H1 (cell line): ENCODE measurements around the gene FXYD7. TPM values are rescaled to one million over a fixed set of nuclear protein-coding genes. Genes with fewer than 3 reads are reported as not detected.

ENCODE experiments used
- CTCF ChIA-PET: fragments of 300-600 bp; sonication (Branson Sonifier 250); formaldehyde crosslinking; loops from one replicate; lab custom pipeline; 2021; ENCODE audit not compliant: partially characterized antibody; lab: Charles Lee
- POLR2A ChIA-PET: fragments of 300-600 bp; sonication (Branson Sonifier 250); formaldehyde crosslinking; loops from one replicate; lab custom pipeline; 2021; ENCODE audit warnings: inconsistent platforms; ENCODE audit not compliant: partially characterized antibody; lab: Charles Lee
- DNase-seq, 2 experiments: peaks; one replicate each; pipeline versions ENCODE4 v3.0.0 to v3.0.0-alpha.2; 2010 to 2022; ENCODE audit warnings: low spot score in 2 of 2, low read depth in 1 of 2, mixed read lengths in 1 of 2
- FAIRE-seq: peaks from 2 replicates; lab custom pipeline; 2011; peaks lifted over from hg19 to GRCh38; lab: Jason Lieb, UNC
- H2AFZ ChIP-seq: 2 replicates; pipeline ENCODE4 v1.8.1; 2012; ENCODE audit warnings: low read length, inconsistent platforms
- H2AK5ac ChIP-seq: 2 replicates; pipeline ENCODE4 v1.6.1; 2013; ENCODE audit warnings: low read depth, low read length
- H2BK120ac ChIP-seq: replicated peaks from 2 replicates; pipeline ENCODE3; 2013; ENCODE audit warnings: low read depth, low read length, inconsistent platforms
- H2BK12ac ChIP-seq: 2 replicates; pipeline ENCODE4 v1.6.1; 2013; ENCODE audit warnings: low read depth, low read length
- H2BK15ac ChIP-seq: 2 replicates; pipeline ENCODE4 v1.6.1; 2013; ENCODE audit warnings: low read length
- H2BK20ac ChIP-seq: 2 replicates; pipeline ENCODE4 v1.6.1; 2013; ENCODE audit warnings: low read length
- H2BK5ac ChIP-seq: 2 replicates; pipeline ENCODE4 v1.6.1; 2013; ENCODE audit warnings: low read depth, low read length
- H3K14ac ChIP-seq: 2 replicates; pipeline ENCODE4 v1.6.1; 2013; ENCODE audit warnings: inconsistent platforms; ENCODE audit not compliant: insufficient read length
- H3K18ac ChIP-seq: 2 replicates; pipeline ENCODE4 v1.6.1; 2013; ENCODE audit warnings: low read length; ENCODE audit errors: extremely low read depth
- H3K23ac ChIP-seq: 2 replicates; pipeline ENCODE4 v1.6.1; 2013; ENCODE audit warnings: inconsistent platforms; ENCODE audit not compliant: insufficient read length
- H3K23me2 ChIP-seq: 2 replicates; pipeline ENCODE4 v1.6.1; 2013; ENCODE audit warnings: low read depth, low read length
- H3K27ac ChIP-seq: 2 replicates; pipeline ENCODE4 v1.6.1; 2011; ENCODE audit warnings: low read depth, low read length, inconsistent platforms
- H3K27me3 ChIP-seq, 4 experiments: replicated peaks in 1 of 4; 1 replicate in 1 of 4; 2 replicates in 3 of 4; pipeline versions ENCODE4 v1.6.1 to v1.8.1; 2011 to 2013; ENCODE audit warnings: low read length in 3 of 4, mild to moderate bottlenecking in 3 of 4, inconsistent platforms in 2 of 4, mixed read lengths in 2 of 4, moderate library complexity in 1 of 4; ENCODE audit not compliant: control insufficient read depth in 3 of 4, insufficient read depth in 3 of 4; ENCODE audit errors: extremely low read depth in 1 of 4
- H3K36me3 ChIP-seq, 4 experiments: 2 replicates each; pipeline versions ENCODE4 v1.6.1 to v1.8.1; 2011 to 2013; ENCODE audit warnings: mild to moderate bottlenecking in 4 of 4, low read length in 3 of 4, moderate library complexity in 2 of 4, control low read depth in 1 of 4, inconsistent platforms in 1 of 4; ENCODE audit not compliant: insufficient read depth in 4 of 4, control insufficient read depth in 2 of 4
- H3K4ac ChIP-seq: replicated peaks from 2 replicates; pipeline ENCODE3; 2013; ENCODE audit warnings: low read length, low read depth, mixed read lengths, inconsistent platforms; ENCODE audit not compliant: insufficient read length
- H3K4me1 ChIP-seq, 4 experiments: replicated peaks in 1 of 4; 1 replicate in 1 of 4; 2 replicates in 3 of 4; pipeline versions ENCODE4 v1.6.1 to v1.8.1; 2011 to 2013; ENCODE audit warnings: low read length in 3 of 4, inconsistent platforms in 2 of 4, mixed read lengths in 1 of 4; ENCODE audit not compliant: insufficient read depth in 4 of 4, control insufficient read depth in 3 of 4
- H3K4me2 ChIP-seq, 2 experiments: 2 replicates each; pipeline versions ENCODE4 v1.6.1 to v1.8.1; 2011 to 2013; ENCODE audit warnings: low read depth in 2 of 2, low read length in 2 of 2, control low read depth in 1 of 2, inconsistent platforms in 1 of 2, mild to moderate bottlenecking in 1 of 2; ENCODE audit not compliant: insufficient read depth in 1 of 2
- H3K4me3 ChIP-seq, 4 experiments: fragments of 200-600, 300-600 bp in 1 of 4; sonication (generic), shearing (Covaris generic), sonication (Bioruptor Twin) in 1 of 4; 2 replicates each; pipeline versions ENCODE4 v1.5.1 to v1.8.1; 2011 to 2016; ENCODE audit warnings: low read length in 4 of 4, low read depth in 3 of 4, control low read depth in 2 of 4, inconsistent platforms in 2 of 4, mild to moderate bottlenecking in 2 of 4, mixed read lengths in 1 of 4, moderate library complexity in 1 of 4; ENCODE audit not compliant: insufficient read depth in 2 of 4; ENCODE audit errors: extremely low read depth in 1 of 4
- H3K56ac ChIP-seq: replicated peaks from 2 replicates; pipeline ENCODE3; 2013; ENCODE audit warnings: low read depth, mild to moderate bottlenecking, mixed read lengths, low read length, inconsistent platforms; ENCODE audit not compliant: insufficient read length
- H3K79me1 ChIP-seq: 2 replicates; pipeline ENCODE4 v1.6.1; 2013; ENCODE audit warnings: low read depth, low read length, control low read depth
- H3K79me2 ChIP-seq, 2 experiments: 2 replicates each; pipeline versions ENCODE4 v1.6.1 to v1.8.1; 2012 to 2013; ENCODE audit warnings: low read length in 2 of 2, mild to moderate bottlenecking in 2 of 2, inconsistent platforms in 1 of 2; ENCODE audit not compliant: insufficient read depth in 2 of 2, control insufficient read depth in 1 of 2
- H3K9ac ChIP-seq, 4 experiments: replicated peaks in 1 of 4; 1 replicate in 1 of 4; 2 replicates in 3 of 4; pipeline versions ENCODE4 v1.6.1 to v1.8.1; 2011 to 2013; ENCODE audit warnings: low read depth in 3 of 4, low read length in 3 of 4, control low read depth in 2 of 4, mild to moderate bottlenecking in 2 of 4, moderate library complexity in 2 of 4, inconsistent platforms in 1 of 4; ENCODE audit errors: extremely low read depth in 1 of 4
- H3K9me3 ChIP-seq, 2 experiments: 2 replicates each; pipeline versions ENCODE4 v1.6.1 to v1.8.1; 2012 to 2013; ENCODE audit warnings: mild to moderate bottlenecking in 2 of 2, moderate library complexity in 2 of 2, control low read depth in 1 of 2, inconsistent platforms in 1 of 2, low read depth in 1 of 2, low read length in 1 of 2, mixed read lengths in 1 of 2; ENCODE audit not compliant: insufficient read depth in 2 of 2
- H4K20me1 ChIP-seq, 2 experiments: replicated peaks in 1 of 2; 2 replicates each; pipeline versions ENCODE3 to v1.8.1; 2011 to 2013; ENCODE audit warnings: inconsistent platforms in 2 of 2, low read length in 2 of 2, mild to moderate bottlenecking in 1 of 2; ENCODE audit not compliant: insufficient read depth in 2 of 2, control insufficient read depth in 1 of 2
- H4K5ac ChIP-seq: 2 replicates; pipeline ENCODE4 v1.6.1; 2013; ENCODE audit warnings: low read length, low read depth, mixed read lengths, inconsistent platforms; ENCODE audit not compliant: insufficient read length
- H4K8ac ChIP-seq: 2 replicates; pipeline ENCODE4 v1.8.0; 2013; ENCODE audit warnings: mild to moderate bottlenecking, moderate library complexity, low read length, inconsistent platforms; ENCODE audit not compliant: insufficient read depth; ENCODE audit errors: extremely low read depth
- H4K91ac ChIP-seq: replicated peaks from 2 replicates; pipeline ENCODE3; 2013; ENCODE audit warnings: low read length, mixed read lengths, inconsistent platforms; ENCODE audit not compliant: insufficient read length
- FOSL1 ChIP-seq: IDR thresholded peaks from 2 replicates; pipeline ENCODE4 v1.6.1; 2011; ENCODE audit warnings: mild to moderate bottlenecking, low read depth, low read length, moderate library complexity; ENCODE audit not compliant: insufficient read depth
- GABPA ChIP-seq: IDR thresholded peaks from 2 replicates; pipeline ENCODE4 v1.6.1; 2011; ENCODE audit warnings: mild to moderate bottlenecking, low read length, moderate library complexity, borderline replicate concordance; ENCODE audit not compliant: insufficient read depth
- WGBS, 2 experiments: shearing (Covaris generic) in 1 of 2; methylation state at CpG; one replicate each; pipeline versions ENCODE4 v1.1.6 to v1.1.7; 2013 to 2015; ENCODE audit warnings: low lambda C conversion rate in 2 of 2, mixed read lengths in 2 of 2, inconsistent platforms in 1 of 2, low coverage in 1 of 2, missing lambda C conversion rate in 1 of 2; ENCODE audit not compliant: insufficient replicate concordance in 2 of 2, insufficient coverage in 1 of 2, insufficient read length in 1 of 2; ENCODE audit errors: extremely low coverage in 1 of 2, missing lambda C conversion rate in 1 of 2; 5-methylcytosine and 5-hydroxymethylcytosine counted together
- polyA plus RNA-seq, 7 experiments: library from polyadenylated mRNA; depleted of rRNA in 3 of 7; stranded (reverse) in 5 of 7; unstranded in 2 of 7; fragments of >200 nt in 5 of 7; fragments of 200-250 nt in 2 of 7; gene quantifications; 1 replicate in 5 of 7; 2 replicates in 1 of 7; 4 replicates in 1 of 7; pipeline versions ENCODE4 v1.2.1 to v1.2.3, GENCODE V29; 2011 to 2013; ENCODE audit warnings: missing spikeins in 2 of 7, mixed read lengths in 2 of 7
- total RNA-seq: library from RNA; stranded (reverse); fragmentation: NEBNext Ultra II Directional; extraction: Animal tissue kit (Norgen Biotek cat#: 25700); gene quantifications from 2 replicates; pipeline ENCODE4 v1.2.1, GENCODE V29; 2021

Gene FXYD7
- total and polyA plus RNA-seq, 2 of the 8 experiments (the other 6 are each of a cell fraction or from before 2014, with no cell fraction given) = 12.1 to 14.3 TPM

DNA sequence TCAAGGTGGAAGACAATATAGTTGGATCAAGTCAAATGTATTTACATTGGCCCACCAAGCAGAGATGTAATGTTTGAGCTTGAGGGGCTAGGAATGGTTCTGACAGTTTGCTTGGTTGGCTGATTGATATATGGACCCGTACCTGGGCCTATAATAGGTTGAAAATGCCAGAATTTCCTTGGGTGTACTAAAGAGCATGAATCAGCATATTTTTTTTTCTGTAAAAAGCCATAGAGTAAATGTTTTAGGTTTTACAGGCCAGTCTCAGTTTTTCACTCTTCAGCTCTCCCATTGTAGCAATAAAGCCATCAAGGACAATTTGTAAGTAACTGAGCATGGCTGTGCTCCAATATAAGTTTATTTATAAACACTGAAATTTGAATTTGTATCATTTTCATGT, 38.3 kb downstream of the FXYD7 start:
- H3K4me2 ChIP-seq = no peak overlapping the region
- H2BK5ac ChIP-seq = no peak overlapping the region
- no peak overlapping the region for H4K91ac ChIP-seq
- H2BK12ac ChIP-seq = no peak overlapping the region
- H3K27ac ChIP-seq = no peak overlapping the region
- H3K9me3 ChIP-seq = no peaks in the 10 kb centered on the region
- no peak overlapping the region for H3K18ac ChIP-seq
- CTCF ChIA-PET = interaction anchor here (1.0 to 1.5 kb wide), 2 partner anchors 34 to 70 kb away, joined by 3 to 4 read pairs; no protein-coding TSS in a partner anchor
- H3K4me1 ChIP-seq = no peaks in the 10 kb centered on the region
- no peak overlapping the region for H2AK5ac ChIP-seq
- H3K79me2 ChIP-seq = no peaks in the 10 kb centered on the region
- H3K14ac ChIP-seq = no peak overlapping the region
- no peak for TF ChIP-seq GABPA
- no peak for TF ChIP-seq FOSL1
- no peaks in the 10 kb centered on the region for H4K20me1 ChIP-seq
- H3K4me3 ChIP-seq = no peak overlapping the region
- 84% methylated on average over 1 of the region's 1 CpG; no CpG with 5 or more reads in 1 of the 2 experiments for WGBS, 2 experiments
- H4K8ac ChIP-seq = no peak overlapping the region
- H3K56ac ChIP-seq = no peak overlapping the region
- H3K79me1 ChIP-seq = no peaks in the 10 kb centered on the region
- no peak overlapping the region for H4K5ac ChIP-seq
- no peak overlapping the region for H3K4ac ChIP-seq
- no peak overlapping the region for H3K9ac ChIP-seq
- FAIRE-seq (no peak), DNase-seq (no peak)
- no peak overlapping the region for H2BK120ac ChIP-seq
- no peak overlapping the region for H2BK15ac ChIP-seq
- H3K23me2 ChIP-seq = no peaks in the 10 kb centered on the region
- no peak overlapping the region for H3K23ac ChIP-seq
- H3K27me3 ChIP-seq = no peaks in the 10 kb centered on the region; a peak in 1 of 7 replicates
- no peak overlapping the region for H2BK20ac ChIP-seq
- POLR2A ChIA-PET = interaction anchor here (1.3 to 5.0 kb wide), 3 partner anchors 9 to 27 kb away, joined by 3 to 28 read pairs (median 3); partner anchors contain the start of gene FXYD5
- no peaks in the 10 kb centered on the region for H3K36me3 ChIP-seq
- H2AFZ ChIP-seq = no peak overlapping the region
